Upper lobe of left lung (tissue), 4 donors: Measurements from ENCODE around the gene RNF150.

Source experiments
- CTCF ChIP-seq, 6 experiments: fragments of 450-650 bp in 4 of 6; fragments of 200-600 bp in 2 of 6; sonication (generic) in 2 of 6; IDR thresholded peaks; one replicate each; pipeline ENCODE4 v1.5.1; 2016 to 2019; ENCODE audit warnings: antibody characterized with exemption in 6 of 6
- POLR2A ChIP-seq, 4 donors: fragments of 450-650 bp; IDR thresholded peaks; one replicate each; pipeline ENCODE4 v1.5.1; 2016 to 2017; ENCODE audit warnings: antibody characterized with exemption in 4 of 4, mild to moderate bottlenecking in 2 of 4
- POLR2AphosphoS5 ChIP-seq, 2 donors: sonication (generic); formaldehyde crosslinking; IDR thresholded peaks; one replicate each; pipeline ENCODE4 v1.5.1; 2017; ENCODE audit warnings: antibody characterized with exemption in 2 of 2

GRCh38 chr4:141133999-141134995 lies 1.0 kb upstream of the RNF150 start:
- TF ChIP-seq CTCF (IDR thresholded peaks at IDR 0.05) (no peak), POLR2AphosphoS5 (IDR thresholded peaks at IDR 0.05) (no peak), POLR2A (IDR thresholded peaks at IDR 0.05) (no peak)
